ENCODE measurements around the gene GPC6.
"Not testable (repeated sequence)": the region's sequence is repeated elsewhere in the genome, so short reads cannot be mapped to it uniquely, and the experiment has no call there.

Gene GPC6

GRCh38 chr13:94204946-94205345 is 978.3 kb downstream of the GPC6 start:
- Histone ChIP-seq H3K4me3 (ENCODE audit: low read depth, low read length) (no peak overlapping the region), H3K36me3 (no peaks in the 10 kb centered on the region), H3K27ac (no peak overlapping the region), H3K9me3 (ENCODE audit: severe bottlenecking) (no peaks in the 10 kb centered on the region), H3K27me3 (ENCODE audit: insufficient read depth, low read depth, severe bottlenecking) (no peaks in the 10 kb centered on the region)
- no peak for TF ChIP-seq CTCF (IDR thresholded peaks at IDR 0.05; ENCODE audit: low read depth, low read length)
- DNase-seq: no peak

- TF ChIP-seq CTCF (IDR thresholded peaks at IDR 0.05; ENCODE audit: low read depth, low read length): no peak
- no peak for DNase-seq
- Histone ChIP-seq H3K27me3 (ENCODE audit: insufficient read depth, low read depth, severe bottlenecking) (no peaks in the 10 kb centered on the region), H3K27ac (no peak overlapping the region), H3K9me3 (ENCODE audit: severe bottlenecking) (no peaks in the 10 kb centered on the region), H3K36me3 (no peaks in the 10 kb centered on the region), H3K4me3 (ENCODE audit: low read depth, low read length) (no peak overlapping the region)
Measured at GRCh38 chr13:94205896-94206295, 979.3 kb downstream of the GPC6 start.

DNA sequence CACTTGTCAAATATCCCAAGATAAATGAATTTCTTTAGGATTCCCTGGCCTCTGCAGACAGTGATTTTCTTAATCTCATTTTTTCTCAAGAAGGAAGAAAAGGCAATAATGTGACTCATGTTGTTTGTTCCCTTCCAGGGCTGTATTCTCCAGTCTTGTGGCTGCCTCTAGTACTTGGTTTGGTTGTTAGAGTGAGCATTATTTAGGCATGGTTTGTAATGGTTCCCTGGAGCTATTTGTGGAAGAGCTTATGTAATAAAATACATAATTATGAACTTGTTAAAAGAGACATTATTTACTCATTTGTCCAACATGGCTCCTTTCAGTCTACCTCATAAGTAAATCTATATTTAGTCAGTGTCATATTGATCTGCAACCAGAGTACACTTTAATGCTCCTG is 982.5 kb downstream of the GPC6 start:
- no peaks in the 10 kb centered on the region for H3K36me3 ChIP-seq
- no peaks in the 10 kb centered on the region for H3K9me3 ChIP-seq (ENCODE audit: severe bottlenecking)
- no peak overlapping the region for H3K27ac ChIP-seq
- H3K27me3 ChIP-seq (ENCODE audit: insufficient read depth, low read depth, severe bottlenecking): no peaks in the 10 kb centered on the region
- no peak overlapping the region for H3K4me3 ChIP-seq (ENCODE audit: low read depth, low read length)
- TF ChIP-seq CTCF (IDR thresholded peaks at IDR 0.05; ENCODE audit: low read depth, low read length): no peak
- no peak for DNase-seq

DNA sequence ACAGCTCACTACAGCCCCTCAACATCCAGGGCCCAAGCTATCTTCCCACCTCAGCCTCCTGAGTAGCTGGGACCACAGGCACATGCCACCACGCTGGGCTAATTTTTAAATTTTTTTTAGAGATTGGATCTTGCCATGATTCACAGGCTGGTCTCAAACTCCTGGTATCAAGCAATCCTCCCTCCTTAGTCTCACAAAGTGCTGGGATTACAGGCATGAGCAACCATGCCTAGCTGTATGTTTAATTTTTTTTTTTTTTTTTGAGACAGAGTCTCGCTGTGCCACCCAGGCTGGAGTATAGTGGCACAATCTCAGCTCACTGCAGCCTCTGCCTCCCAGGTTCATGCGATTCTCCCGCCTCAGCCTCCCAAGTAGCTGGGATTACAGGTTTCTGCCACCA is 983.3 kb downstream of the GPC6 start:
- not testable (repeated sequence) for H3K4me3 ChIP-seq (ENCODE audit: low read depth, low read length); H3K36me3 ChIP-seq; H3K9me3 ChIP-seq (ENCODE audit: severe bottlenecking); DNase-seq; H3K27ac ChIP-seq; H3K27me3 ChIP-seq (ENCODE audit: insufficient read depth, low read depth, severe bottlenecking)

DNA sequence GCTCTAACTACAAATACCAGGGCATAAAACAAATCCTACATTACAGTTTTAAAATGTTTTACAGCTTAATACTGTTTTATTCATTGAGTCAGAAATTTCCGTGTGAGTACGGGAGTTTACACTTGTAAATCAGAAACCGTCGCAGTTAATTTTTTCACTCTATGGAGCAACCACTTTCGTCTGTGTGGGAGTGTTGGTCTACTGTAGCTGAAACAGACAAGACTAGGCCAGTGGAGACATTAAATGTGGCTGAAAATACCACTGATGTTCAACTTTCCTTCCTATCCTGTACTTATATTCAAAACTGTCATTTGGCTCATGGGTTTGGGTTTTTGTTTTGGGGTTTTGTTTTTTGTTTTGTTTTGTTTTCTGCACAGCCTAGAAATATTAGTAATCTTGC is 984.2 kb downstream of the GPC6 start:
- no peaks in the 10 kb centered on the region for H3K9me3 ChIP-seq (ENCODE audit: severe bottlenecking)
- no peak for DNase-seq
- H3K27me3 ChIP-seq (ENCODE audit: insufficient read depth, low read depth, severe bottlenecking): no peaks in the 10 kb centered on the region
- no peak overlapping the region for H3K27ac ChIP-seq
- no peaks in the 10 kb centered on the region for H3K36me3 ChIP-seq
- no peak for TF ChIP-seq CTCF (IDR thresholded peaks at IDR 0.05; ENCODE audit: low read depth, low read length)
- no peak overlapping the region for H3K4me3 ChIP-seq (ENCODE audit: low read depth, low read length)

- Histone ChIP-seq H3K27me3 (ENCODE audit: insufficient read depth, low read depth, severe bottlenecking) (no peaks in the 10 kb centered on the region), H3K9me3 (ENCODE audit: severe bottlenecking) (no peaks in the 10 kb centered on the region), H3K4me3 (ENCODE audit: low read depth, low read length) (no peak overlapping the region), H3K27ac (no peak overlapping the region), H3K36me3 (no peaks in the 10 kb centered on the region; the same call in 1 of the 2 replicates)
- no peak for DNase-seq
- no peak for TF ChIP-seq CTCF (IDR thresholded peaks at IDR 0.05; ENCODE audit: low read depth, low read length)
Measured at GRCh38 chr13:94212196-94212595, 985.6 kb downstream of the GPC6 start.
